ENCODE data around the gene NHP2.
"Not testable (repeated sequence)": the region's sequence is repeated elsewhere in the genome, so short reads cannot be mapped to it uniquely, and the experiment has no call there.

The NHP2 gene

GRCh38 chr5:178153530-178154340 is at the start of gene NHP2:
Gene NHP2 (minus strand): TSS chr5:178153885. CDS start chr5:178153817, 68 bp downstream.
- peak; percentile 98 for DNase-seq (ENCODE audit: low spot score)

DNA sequence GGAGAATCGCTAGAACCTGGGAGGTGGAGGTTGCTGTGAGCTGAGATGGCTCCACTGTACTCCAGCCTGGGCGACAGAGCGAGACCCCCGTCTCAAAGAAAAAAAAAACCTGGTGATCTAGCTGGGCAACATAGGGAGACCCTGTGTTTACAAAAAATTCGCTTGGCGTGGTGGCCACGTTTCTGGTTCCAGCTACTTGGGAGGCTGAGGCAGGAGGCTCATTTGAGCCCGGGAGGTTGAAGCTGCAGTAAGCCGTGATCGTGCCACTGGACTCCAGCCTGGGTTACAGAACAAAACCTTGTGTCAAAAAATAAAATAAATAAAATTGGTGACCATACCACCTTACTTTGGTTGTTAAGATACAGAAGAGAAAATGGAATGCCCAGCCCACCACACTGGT is 48.9 kb upstream of the NHP2 start:
- DNase-seq (ENCODE audit: low spot score), result no peak

- no peak for DNase-seq (ENCODE audit: low spot score)
Measured at GRCh38 chr5:178201927-178202235, 48.2 kb upstream of the NHP2 start.

DNA sequence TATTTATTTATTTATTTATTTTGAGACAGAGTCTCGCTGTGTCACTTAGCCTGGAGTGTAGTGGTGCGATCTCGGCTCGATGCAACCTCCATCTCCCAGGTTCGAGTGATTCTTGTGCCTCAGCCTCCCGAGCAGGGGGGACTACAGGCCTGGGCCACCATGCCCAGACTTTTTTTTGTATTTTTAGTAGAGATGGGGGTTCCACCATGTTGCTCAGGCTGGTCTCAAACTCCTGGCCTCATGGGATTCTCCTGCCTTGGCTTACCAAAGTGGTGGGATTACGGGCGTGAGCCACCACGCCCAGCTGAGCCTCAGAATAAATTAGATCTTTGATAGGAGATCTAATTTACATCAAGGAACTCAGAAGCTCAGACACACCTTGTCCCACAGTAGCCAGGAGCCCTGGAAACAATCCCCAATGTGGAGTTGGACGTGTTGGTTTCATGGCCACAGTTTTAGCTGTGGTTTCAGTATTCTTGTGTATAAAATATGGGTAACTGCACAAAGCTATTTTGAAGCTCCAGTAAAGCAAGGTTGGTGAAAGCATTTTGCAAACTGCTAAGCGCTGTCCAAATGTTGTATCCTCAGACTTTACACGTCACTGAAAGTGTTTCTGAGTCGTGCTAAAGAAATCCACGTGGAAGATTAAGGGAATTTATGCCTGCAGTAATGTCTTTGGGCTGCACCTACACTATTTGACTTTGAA is 47.7 kb upstream of the NHP2 start:
- no peak for DNase-seq (ENCODE audit: low spot score)

- no peak for DNase-seq (ENCODE audit: low spot score)
Measured at GRCh38 chr5:178199581-178200434, 46.1 kb upstream of the NHP2 start.

DNA sequence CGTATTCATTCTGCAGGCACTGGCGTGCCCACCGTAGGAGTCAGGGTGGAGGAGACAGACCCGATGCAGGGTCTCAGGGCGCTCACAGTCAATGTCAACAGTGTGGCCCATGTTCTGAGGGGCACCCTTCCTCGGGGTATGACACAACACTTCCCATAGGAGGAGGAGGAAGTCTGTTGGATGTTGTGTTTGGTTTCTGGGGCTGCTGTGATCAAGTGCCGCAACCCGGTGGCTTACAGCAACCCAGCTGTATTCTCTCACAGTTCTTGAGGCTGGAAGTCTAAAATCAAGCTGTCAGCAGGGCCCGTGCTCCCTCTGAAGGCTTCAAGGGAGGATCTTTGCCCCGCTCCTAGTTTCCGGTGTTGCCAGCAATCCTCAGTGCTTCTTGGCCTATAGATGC is 45.0 kb upstream of the NHP2 start:
- no peak for DNase-seq (ENCODE audit: low spot score)

- DNase-seq (ENCODE audit: low spot score), result not testable (repeated sequence)
Measured at GRCh38 chr5:178198151-178198550, 44.5 kb upstream of the NHP2 start.

DNA sequence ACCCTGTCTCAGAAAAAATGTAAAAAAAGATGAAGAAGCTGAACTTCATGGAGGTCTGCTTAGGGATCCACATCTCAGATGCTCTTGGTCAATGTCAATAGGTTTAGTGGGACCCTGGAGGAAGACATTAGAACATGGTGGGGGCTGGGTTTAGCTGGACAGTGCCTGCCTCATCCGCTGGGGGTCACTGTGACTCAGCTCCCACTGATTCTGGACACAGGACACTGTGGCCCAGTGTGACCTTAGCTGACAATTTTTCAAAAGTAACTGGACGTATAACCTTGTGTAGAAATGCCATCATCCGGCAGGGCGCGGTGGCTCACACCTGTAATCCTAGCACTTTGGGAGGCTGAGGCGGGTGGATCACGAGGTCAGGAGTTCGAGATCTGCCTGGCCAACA is 43.3 kb upstream of the NHP2 start:
- DNase-seq (ENCODE audit: low spot score), result no peak

DNA sequence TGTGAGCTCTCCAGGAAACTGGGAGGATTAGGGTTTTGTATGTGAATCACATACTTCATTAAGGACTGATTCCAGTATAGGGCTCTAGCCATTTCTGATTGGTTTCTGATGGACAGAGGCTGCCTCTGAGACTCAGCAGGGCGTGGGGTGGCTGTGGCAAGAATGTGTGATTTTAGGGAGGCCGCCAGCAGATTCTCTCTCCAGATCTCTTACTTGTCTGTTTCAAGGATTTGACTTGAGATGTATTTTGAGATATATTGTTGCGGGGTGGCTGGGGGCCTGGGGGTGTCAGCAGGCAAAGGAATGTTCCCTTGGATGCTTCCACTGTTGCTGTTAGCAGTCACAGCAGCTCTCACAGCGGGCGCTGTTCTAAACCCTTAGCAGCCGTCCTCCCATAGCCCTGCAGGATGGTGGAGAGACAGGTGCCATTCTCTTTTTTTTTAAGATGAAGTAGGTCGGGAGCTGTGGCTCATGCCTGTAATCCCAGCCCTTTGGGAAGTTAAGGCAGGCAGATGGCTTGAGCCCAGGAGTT is 42.7 kb upstream of the NHP2 start:
- no peak for DNase-seq (ENCODE audit: low spot score)

- no peak for DNase-seq (ENCODE audit: low spot score)
Measured at GRCh38 chr5:178194026-178194425, 40.3 kb upstream of the NHP2 start.

DNA sequence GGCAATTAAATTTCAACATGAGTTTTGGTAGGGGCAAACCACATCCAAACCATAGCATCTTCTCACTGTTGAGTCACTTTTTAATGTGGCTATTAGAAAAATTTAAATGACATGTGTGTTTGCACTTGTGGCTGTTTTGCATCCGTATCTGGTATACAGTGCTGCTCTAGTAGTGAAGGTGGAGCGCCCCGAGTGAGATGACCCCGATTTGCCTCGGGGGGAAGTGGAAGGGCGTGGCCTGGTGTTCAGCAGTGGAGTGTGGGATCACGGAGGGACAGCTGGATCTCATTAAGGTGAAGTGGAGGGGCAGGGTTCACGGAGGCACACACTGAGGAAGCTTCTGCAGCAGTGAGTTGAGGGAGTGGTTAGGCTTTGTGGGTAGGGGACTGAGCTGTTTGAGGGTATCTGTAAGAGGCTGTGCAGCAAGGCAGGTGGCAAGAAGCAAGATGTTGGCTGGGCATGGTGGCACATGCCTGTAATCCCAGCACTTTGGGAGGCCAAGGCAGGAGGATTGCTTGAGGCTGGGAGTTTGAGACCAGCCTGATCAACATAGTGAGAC is 39.6 kb upstream of the NHP2 start:
- no peak for DNase-seq (ENCODE audit: low spot score)

DNA sequence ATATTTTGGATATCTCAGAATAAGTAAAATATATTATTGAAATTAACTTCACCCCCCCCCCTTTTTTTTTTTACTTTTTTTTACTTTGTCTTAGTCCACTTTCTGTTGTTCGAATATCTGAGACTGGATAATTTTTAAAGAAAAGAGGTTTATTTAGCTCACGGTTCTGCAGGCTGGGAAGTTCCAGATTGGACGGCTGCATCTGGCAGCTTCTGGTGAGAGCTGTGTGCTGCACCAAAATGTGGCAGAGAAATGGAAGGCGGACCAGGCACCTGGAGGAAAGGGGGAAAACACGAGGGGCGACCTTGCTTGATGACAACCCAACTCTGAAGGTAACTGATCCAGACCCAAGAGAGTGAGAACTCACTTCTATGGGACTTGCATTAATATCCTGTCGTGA is 39.1 kb upstream of the NHP2 start:
- no peak for DNase-seq (ENCODE audit: low spot score)

GRCh38 chr5:178192244-178192643 is 38.6 kb upstream of the NHP2 start:
- DNase-seq (ENCODE audit: low spot score), result no peak

DNA sequence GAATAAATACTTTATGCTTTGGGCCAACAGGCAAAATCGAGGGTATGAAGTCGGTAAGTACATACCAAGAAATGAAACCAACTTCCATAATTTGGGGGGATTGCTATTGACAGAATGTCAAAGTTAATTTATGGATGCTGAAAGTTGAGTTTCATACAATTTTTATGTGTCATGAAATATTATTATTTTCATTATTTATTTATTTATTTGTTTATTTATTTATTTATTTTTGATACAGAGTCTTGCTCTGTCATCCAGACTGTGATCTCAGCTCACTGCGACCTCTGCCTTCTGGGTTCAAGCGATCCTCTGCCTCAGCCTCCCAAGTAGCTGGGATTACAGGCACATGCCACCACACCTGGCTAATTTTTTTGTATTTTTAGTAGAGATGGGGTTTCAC is 38.0 kb upstream of the NHP2 start:
- no peak for DNase-seq (ENCODE audit: low spot score)

DNA sequence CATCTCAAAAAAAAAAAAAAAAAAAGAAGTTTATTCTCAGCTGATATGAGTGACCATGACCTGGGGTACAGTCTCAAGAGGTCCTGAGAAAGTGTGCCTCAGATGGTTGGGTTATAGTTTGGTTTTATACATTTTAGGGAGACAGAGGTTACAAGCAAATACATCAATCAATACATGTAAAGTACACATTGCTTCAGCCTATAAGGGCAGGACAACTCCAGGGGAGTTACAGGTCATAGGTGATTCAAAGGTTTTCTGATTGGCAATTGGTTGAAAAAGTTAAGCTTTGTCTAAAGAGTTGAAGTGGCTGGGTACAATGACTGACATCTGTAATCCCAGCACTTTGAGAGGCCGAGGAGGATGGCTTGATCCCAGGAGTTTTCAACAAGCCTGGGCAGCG is 35.7 kb upstream of the NHP2 start:
- no peak for DNase-seq (ENCODE audit: low spot score)

DNA sequence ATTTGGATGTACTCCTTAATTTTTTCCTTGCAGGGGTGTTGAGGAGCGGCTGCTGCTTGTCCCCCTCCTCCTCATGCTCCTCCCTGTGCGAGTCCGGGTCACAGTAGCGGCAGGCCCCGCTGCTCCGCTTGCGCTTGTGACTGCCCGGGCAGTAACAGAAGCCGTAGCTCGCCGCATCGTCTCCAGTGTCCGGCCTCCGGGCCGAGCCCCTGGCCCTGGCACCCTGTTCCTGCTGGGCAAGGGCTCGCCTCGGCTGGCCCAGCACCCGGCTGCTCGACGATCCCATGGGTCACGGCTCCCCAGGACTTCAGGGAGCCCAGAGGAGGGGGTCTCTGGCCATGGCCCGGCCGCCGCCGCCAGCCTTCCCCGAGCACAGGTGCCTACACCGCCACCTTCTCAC is 33.3 kb upstream of the NHP2 start, which contains the start of gene GMCL2:
Gene GMCL2, minus strand, starts transcription at position 358 of the 400 bp plus-strand sequence. Its CDS starts 72 bp downstream, at position 286.
- no peak for DNase-seq (ENCODE audit: low spot score)

DNA sequence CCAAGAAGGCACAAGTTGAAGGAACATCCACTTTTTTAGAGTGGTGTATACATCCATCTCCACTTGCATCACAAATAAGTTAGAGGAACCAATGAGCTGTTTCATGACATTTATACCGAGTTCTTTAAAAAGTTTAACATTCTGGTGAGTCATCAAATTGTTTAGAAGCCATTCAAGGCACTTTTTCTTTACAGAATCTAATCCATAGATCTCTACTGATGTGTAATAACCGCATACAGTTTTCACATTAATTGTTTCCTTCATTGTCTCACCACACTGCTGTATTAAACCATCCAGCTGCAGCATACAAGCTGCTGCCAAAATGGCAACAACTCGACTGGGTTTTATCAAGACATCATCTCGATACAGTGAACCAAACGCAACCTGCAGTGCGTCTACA is 32.7 kb upstream of the NHP2 start:
- DNase-seq (ENCODE audit: low spot score), result no peak

GRCh38 chr5:178182158-178182876 is 28.6 kb upstream of the NHP2 start:
- DNase-seq (ENCODE audit: low spot score), result no peak

GRCh38 chr5:178180141-178180863 is 26.6 kb upstream of the NHP2 start:
- no peak for DNase-seq (ENCODE audit: low spot score)

DNA sequence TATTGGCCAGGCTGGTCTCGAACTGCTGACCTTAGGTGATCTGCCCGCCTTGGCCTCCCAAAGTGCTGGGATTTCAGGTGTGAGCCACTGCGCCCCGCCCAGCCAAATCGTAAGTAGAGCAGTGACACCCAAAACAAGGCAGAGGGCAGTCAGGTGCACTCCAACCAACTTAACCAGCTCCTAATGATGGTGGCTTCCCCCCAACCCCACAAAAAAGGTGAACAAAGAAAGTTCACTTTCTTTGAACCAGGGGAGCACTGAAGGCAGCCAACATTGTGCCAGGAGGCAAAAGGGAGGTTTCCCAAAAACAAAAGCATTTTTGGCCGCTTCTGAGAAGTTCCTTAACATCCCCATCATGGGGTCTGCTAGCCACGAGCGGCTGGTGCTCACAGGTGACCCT is 23.9 kb upstream of the NHP2 start:
- no peak for DNase-seq (ENCODE audit: low spot score)

DNA sequence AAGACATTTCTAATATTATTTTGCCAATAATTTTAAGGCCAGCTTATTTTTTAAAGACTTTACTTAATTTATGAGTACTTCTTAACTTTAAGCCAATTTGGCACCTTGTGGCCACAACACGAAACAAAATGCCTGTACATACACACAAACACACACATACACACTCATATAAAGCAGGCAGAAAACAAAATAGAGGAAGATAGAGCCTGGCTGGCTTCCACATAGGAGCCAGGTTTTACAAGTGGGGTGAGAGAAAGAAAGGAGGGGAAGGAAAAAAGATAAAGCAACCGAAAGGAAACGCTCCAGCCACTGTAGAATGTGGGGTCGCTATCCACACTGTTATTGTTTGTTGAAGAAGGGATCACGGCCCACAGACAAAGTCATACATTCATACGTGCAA is 23.1 kb upstream of the NHP2 start:
- DNase-seq (ENCODE audit: low spot score), result no peak

Measured in CD4-positive, alpha-beta T cell treated with Interleukin-15 for 4 hours (primary cell).